Effector memory CD8-positive, alpha-beta T cell (primary cell): Measurements from ENCODE around the gene GOLT1A.

Experiments used
- ATAC-seq: fragments of 150-1000 bp; cut with Tn5 transposase; replicated peaks from 2 replicates; pipeline ENCODE4 v1.10.0; 2021; ENCODE audit warnings: mild to moderate bottlenecking, moderate library complexity
- DNase-seq, 3 experiments: peaks; one replicate each; pipeline ENCODE4 v3.0.0; 2021
- H3K27ac Mint-ChIP-seq, 2 donors: one replicate each; pipeline ENCODE4 v1.8.0; 2022; ENCODE audit warnings: mild to moderate bottlenecking in 2 of 2, mixed read lengths in 2 of 2, moderate library complexity in 2 of 2
- H3K27me3 Mint-ChIP-seq, 2 donors: one replicate each; pipeline ENCODE4 v1.8.0; 2022; ENCODE audit warnings: mixed read lengths in 2 of 2
- H3K36me3 Mint-ChIP-seq: one replicate; pipeline ENCODE4 v1.8.0; 2022; ENCODE audit warnings: mild to moderate bottlenecking, moderate library complexity, mixed read lengths; ENCODE audit not compliant: insufficient read depth
- H3K4me1 Mint-ChIP-seq, 2 donors: one replicate each; pipeline ENCODE4 v1.8.0; 2022; ENCODE audit warnings: low read depth in 2 of 2, mixed read lengths in 2 of 2
- H3K4me3 Mint-ChIP-seq, 2 donors: one replicate each; pipeline ENCODE4 v1.8.0; 2022; ENCODE audit warnings: mild to moderate bottlenecking in 2 of 2, mixed read lengths in 2 of 2, moderate library complexity in 2 of 2
- H3K9me3 Mint-ChIP-seq, 2 donors: one replicate each; pipeline ENCODE4 v1.8.0; 2022; ENCODE audit warnings: mixed read lengths in 2 of 2

GOLT1A gene

DNA sequence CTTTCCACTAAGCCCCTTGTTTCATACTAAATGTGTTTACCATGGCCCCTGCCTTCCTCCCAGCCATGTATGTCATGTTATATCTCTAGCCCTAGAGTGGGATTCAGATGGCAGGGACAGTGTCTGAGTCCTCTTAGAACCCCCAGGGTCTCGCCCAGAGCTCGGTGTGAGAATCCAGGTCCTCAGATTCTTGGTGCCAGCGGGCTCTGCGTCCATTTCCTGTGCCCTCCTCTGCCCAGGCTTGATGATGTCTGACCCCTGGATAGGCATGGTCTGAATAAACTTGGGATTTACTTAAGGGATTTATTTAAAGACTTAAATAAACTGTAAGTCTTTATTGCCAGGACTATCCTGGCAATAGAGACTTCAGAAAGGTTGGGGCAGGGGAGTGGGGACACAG lies 11.3 kb downstream of the GOLT1A start:
- Mint-ChIP-seq H3K36me3 (no peaks in the 10 kb centered on the region), H3K4me1 (peaks cover 3 to 12% of the 10 kb centered on the region in 2 donors), H3K9me3 (no peaks in the 10 kb centered on the region), H3K27ac (no peak overlapping the region), H3K27me3 (peaks cover 56 to 73% of the 10 kb centered on the region in 2 donors), H3K4me3 (no peak overlapping the region)
- DNase-seq (no peak), ATAC-seq (no peak)

DNA sequence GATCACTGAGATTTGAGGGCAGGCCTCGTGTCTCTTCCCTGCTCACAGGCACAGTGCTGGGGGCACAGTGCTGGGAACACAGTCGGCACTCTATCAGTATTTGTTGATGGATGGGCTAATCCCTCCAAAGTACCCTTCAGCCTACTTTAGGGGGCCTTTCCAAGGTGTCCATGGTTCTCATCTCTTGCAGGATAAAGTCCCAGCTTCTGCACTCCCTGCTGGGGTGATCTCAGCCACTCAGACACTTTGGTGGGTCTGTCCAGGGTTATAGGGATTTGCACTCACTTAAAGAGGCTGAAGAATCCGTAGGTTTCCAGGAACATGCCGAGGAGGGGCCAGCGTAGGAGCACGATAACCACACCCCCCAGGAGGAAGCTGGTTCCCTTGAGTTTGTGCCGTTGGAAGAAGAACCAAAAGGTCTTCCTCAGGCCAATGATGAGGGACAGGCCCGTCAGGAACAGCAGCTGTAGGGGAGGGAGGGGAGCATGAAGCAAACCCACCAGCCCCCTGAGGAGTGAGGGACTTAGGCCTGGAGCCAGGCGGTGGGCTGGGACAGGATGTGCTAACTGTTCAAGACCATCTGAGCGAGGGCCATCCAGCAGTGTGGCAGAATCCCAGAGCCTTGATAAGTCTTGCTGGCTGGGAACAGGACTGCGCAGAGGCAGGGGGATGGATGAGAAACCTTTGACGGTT lies 12.3 kb downstream of the GOLT1A start:
- Mint-ChIP-seq H3K9me3 (no peaks in the 10 kb centered on the region), H3K27me3 (peaks cover 51 to 66% of the 10 kb centered on the region in 2 donors), H3K4me3 (no peak overlapping the region), H3K4me1 (peaks cover 0 to 10% of the 10 kb centered on the region in 2 donors), H3K36me3 (no peaks in the 10 kb centered on the region), H3K27ac (no peak overlapping the region)
- no peak for ATAC-seq
- no peak for DNase-seq

DNA sequence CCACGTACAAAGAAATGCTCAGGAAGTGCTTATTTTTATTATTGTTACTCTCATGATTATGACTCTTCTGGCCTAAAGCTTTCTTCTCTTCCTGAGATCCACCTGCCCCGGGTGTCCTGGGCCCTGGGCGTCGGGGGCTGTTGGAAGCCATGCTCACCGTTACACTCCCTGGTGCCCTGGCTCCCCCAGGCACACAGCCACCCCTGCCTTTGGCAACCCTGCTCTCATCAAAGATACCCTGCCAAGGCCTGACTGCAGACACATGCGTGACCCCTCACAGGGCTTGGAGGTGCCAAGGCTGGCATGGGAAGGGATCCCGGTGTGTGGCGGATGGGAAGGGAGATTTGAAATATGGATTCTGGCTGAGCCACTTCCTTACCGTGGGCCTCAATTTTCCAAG lies 14.2 kb downstream of the GOLT1A start:
- no peak for DNase-seq
- H3K4me1 Mint-ChIP-seq = peaks cover 0 to 17% of the 10 kb centered on the region in 2 donors
- H3K36me3 Mint-ChIP-seq = no peaks in the 10 kb centered on the region
- peaks cover 32 to 47% of the 10 kb centered on the region in 2 donors for H3K27me3 Mint-ChIP-seq
- no peak overlapping the region for H3K27ac Mint-ChIP-seq
- no peak for ATAC-seq
- no peaks in the 10 kb centered on the region for H3K9me3 Mint-ChIP-seq
- no peak overlapping the region for H3K4me3 Mint-ChIP-seq

DNA sequence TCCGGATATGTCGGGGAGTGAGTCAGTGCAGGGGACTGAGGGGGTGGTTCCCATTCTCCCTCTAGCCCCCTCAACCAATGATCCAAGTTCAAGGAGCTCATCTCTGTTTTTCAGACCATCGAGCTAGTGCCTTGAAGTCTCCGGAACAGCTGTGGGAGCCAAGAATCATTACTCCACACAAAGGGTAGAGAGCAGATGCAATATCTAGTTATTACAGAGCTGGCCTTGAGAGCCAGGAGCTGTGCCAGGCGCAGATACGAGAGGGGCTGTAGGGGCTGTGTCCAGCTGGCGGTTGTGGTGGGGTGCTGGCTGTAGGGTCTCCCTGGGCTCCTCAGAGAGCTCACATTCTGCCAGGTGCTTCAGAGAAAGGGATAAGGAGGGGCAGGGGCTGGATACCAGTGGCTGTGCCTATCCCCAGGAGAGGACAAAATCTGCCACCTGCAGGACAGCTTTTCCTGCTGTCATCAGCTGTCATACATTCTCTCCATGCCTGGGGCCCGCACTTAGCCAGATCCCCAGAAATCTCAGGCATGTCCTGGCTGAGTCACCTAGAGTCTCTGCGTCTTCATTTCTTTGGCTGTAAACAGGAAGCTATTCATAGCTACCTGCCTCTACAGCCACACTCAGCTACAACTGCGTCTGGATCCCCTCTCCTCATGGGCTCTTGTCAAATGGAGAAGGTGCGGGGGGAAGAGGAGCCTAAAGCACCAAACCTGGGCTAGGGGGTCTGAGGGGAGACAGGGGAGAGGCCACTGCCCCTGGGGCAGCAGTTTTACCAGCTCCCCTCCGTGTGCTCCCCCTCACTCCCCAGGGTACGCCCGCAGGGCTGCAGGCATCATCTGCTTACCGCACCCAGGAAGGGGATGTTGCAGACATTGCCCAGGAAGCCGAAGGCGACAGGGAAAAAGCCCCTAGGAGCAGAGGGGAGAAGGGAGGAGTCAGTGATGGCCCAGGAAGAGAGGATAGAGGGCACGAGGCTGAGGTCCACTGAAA lies 15.1 kb downstream of the GOLT1A start:
- DNase-seq (no peak), ATAC-seq (peak; percentile 63)
- Mint-ChIP-seq H3K36me3 (no peaks in the 10 kb centered on the region), H3K9me3 (no peaks in the 10 kb centered on the region), H3K27me3 (peaks cover 24 to 38% of the 10 kb centered on the region in 2 donors), H3K4me1 (peaks cover 0 to 20% of the 10 kb centered on the region in 2 donors), H3K27ac (peak overlapping the region in 1 of 2 donors; percentile 7), H3K4me3 (peak overlapping the region in 1 of 2 donors; percentile 17)

DNA sequence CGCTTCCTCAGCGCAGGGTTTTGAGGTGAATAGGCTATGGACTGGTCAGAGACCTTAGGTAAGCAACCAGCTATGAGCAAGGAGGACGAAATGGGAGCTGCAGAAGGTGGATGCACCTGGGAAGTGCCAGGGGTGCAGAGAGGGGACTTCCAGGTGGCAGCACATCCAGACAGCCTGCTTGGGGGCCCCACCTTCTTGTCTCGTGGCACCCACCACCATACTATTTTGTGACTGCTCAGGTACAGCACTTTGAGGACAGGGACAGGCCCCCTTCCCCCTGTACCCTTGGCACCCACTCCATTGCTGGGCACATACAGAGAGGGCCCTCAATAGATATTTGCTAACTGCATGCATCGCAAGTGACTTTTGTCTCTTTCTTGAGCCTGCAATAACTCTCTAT lies 16.7 kb downstream of the GOLT1A start:
- no peaks in the 10 kb centered on the region for H3K36me3 Mint-ChIP-seq
- ATAC-seq (peak; percentile 19), DNase-seq (no peak)
- H3K27me3 Mint-ChIP-seq = peaks cover 28 to 29% of the 10 kb centered on the region in 2 donors
- no peak overlapping the region for H3K27ac Mint-ChIP-seq
- H3K9me3 Mint-ChIP-seq = no peaks in the 10 kb centered on the region
- no peak overlapping the region for H3K4me3 Mint-ChIP-seq
- peaks cover 0 to 20% of the 10 kb centered on the region in 2 donors for H3K4me1 Mint-ChIP-seq

DNA sequence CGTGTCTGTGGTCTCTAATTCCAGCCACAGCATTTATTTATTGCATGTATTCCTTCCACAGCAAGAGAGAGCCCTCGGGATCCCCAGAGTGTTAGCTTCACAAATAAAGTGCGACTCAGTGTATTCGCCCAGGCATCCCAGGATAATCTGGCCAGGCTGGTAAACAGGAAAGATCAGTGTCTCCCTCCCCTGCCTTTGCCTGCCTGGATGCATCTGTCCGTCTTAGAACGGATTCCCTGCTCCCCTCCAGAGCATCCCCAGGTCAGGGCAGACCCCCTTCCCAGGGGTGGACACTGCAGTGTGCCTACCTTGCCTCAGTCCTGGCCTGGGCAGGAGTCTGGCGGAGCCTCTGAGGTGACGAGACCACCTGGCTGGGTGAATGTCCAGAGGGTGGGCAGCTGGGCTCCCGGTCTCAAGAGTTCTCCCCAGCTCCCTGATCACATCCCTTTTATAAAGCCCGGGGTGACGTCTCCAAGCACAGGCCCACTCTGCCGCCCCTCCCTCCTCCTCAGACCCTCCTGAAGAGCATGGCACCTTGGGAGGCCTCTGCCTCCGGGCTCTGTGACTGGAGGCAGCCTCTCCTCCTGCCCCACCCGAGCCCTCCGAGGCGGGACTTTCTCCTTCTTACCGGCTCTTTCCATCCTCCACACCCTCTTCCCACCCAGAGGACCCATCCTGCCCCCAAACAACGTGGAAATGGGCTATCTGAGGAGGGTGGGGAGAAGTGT lies 17.6 kb downstream of the GOLT1A start, which contains the start of gene KISS1:
Gene KISS1, minus strand, starts transcription at position 424 of the 728 bp plus-strand sequence. CDS start 3,615 bp downstream, outside the sequence.
- peaks cover 0 to 21% of the 10 kb centered on the region in 2 donors for H3K4me1 Mint-ChIP-seq
- ATAC-seq (no peak), DNase-seq (no peak)
- H3K4me3 Mint-ChIP-seq = peak within 1 kb of the TSS in 1 of 2 donors; percentile 28
- H3K27me3 Mint-ChIP-seq = peaks cover 21 to 24% of the 10 kb centered on the region in 2 donors
- H3K9me3 Mint-ChIP-seq = no peaks in the 10 kb centered on the region
- peak within 1 kb of the TSS in 1 of 2 donors; percentile 27 for H3K27ac Mint-ChIP-seq
- no peaks in the 10 kb centered on the region for H3K36me3 Mint-ChIP-seq

DNA sequence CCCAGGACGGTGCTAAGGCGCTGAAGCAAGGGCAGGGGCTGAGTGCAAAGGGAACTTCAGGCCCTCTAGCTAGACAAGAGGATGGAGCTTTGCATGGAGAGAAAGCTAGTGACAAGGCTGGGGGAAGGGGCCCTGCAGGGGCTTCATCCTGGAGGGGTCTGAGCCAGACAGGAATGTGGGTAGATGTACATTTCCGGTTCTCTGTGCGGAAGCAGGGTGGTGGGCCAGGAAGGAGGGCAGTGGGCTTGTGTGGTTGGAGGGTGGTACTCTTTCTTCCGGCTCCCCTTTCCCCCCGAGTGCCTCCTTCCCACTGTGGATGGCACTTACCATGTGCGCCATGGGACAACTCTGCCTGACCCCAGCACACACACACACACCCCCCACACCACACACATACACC lies 19.0 kb downstream of the GOLT1A start:
- DNase-seq (no peak), ATAC-seq (no peak)
- Mint-ChIP-seq H3K36me3 (no peaks in the 10 kb centered on the region), H3K27me3 (peaks cover 18 to 21% of the 10 kb centered on the region in 2 donors), H3K4me1 (peaks cover 0 to 24% of the 10 kb centered on the region in 2 donors), H3K9me3 (no peaks in the 10 kb centered on the region), H3K4me3 (no peak overlapping the region), H3K27ac (no peak overlapping the region)

DNA sequence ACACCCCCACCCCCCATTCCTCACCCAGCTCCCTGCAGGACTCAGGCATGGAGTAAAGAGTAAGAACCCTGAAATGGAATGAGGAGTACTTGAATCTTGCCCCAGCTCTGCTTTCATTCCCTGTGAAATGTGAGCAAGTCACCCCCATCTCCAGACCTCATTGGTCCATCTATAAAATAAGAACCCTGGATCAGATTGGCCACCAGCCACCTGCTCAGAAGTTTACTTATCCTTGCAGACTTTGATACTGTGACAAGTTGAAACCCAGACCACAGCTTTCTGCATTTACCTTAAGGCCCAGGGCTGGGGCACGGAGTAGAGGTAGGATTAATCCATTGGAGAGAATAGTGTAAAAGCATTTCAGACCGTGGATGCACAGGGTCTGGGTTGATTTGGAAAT lies 19.7 kb downstream of the GOLT1A start:
- no peak overlapping the region for H3K4me3 Mint-ChIP-seq
- no peak for ATAC-seq

DNA sequence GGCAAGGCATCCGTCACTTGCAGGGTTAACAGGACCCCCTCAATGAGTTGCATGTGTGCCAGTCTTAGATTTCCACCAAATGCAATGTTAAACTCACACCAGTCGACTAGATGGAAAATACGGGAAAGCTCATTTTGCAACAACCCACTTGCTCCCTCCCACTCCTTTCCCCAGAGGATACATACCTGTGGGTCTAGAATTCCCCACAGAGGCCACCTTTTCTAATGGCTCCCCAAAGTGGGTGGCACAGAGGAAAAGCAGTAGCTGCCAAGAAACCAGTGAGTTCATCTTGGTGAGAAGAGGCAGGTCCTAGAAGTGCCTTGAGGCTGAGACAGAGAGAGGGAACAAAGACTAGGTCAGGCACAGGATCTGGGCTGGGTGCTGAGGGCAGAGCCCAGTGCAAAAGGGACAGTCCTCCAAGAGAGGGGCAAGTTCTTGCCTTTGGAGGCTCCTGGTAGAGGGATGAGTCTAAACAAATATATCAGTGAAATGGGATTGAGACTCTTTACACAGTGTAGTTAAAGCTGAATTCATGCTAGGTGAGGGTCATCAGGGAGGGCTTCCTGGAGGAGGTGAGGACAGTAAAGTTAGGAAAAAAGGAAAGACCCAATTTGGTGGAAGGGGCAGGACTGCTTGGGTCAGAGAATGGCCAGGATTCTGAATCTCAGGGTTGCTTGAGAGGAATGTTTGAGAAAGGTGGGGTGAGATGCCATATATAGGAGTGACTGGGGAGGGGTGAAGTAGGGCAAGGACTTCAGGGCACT lies 21.0 kb downstream of the GOLT1A start:
- Mint-ChIP-seq H3K27me3 (peaks cover 30 to 41% of the 10 kb centered on the region in 2 donors), H3K4me3 (no peak overlapping the region), H3K4me1 (peaks cover 0 to 27% of the 10 kb centered on the region in 2 donors), H3K9me3 (no peaks in the 10 kb centered on the region), H3K36me3 (peaks cover 6% of the 10 kb centered on the region), H3K27ac (no peak overlapping the region)
- ATAC-seq = no peak
- no peak for DNase-seq

More for the DNA sequence above, 19.7 kb downstream of the GOLT1A start:
- no peaks in the 10 kb centered on the region for H3K9me3 Mint-ChIP-seq
- H3K4me1 Mint-ChIP-seq = peaks cover 0 to 29% of the 10 kb centered on the region in 2 donors
- H3K36me3 Mint-ChIP-seq = peaks cover 5% of the 10 kb centered on the region
- H3K27me3 Mint-ChIP-seq = peaks cover 25 to 28% of the 10 kb centered on the region in 2 donors
- H3K27ac Mint-ChIP-seq = no peak overlapping the region
- no peak for DNase-seq

DNA sequence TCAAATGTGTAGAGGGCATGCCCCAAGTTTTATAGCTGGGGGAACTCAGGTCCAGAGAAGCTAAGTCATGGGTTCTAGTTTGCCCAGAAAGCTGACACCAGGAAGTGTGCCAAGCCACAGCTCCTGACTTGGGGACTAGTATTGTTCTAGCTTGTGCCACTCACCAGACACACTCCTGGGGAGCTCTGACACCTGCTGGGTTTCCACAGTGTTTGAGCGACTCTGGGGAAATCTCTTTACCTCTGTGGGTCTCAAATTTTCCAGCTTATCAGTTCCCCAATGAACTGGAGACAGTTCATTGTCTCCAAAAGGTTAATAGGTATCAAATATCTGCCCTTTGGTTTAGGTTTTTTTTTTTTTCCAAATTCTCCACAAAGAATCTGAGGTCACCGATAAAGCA lies 21.7 kb downstream of the GOLT1A start:
- no peaks in the 10 kb centered on the region for H3K9me3 Mint-ChIP-seq
- H3K27me3 Mint-ChIP-seq = peaks cover 37 to 48% of the 10 kb centered on the region in 2 donors
- H3K27ac Mint-ChIP-seq = no peak overlapping the region
- ATAC-seq = no peak
- no peak for DNase-seq
- peaks cover 0 to 33% of the 10 kb centered on the region in 2 donors for H3K4me1 Mint-ChIP-seq
- no peak overlapping the region for H3K4me3 Mint-ChIP-seq
- H3K36me3 Mint-ChIP-seq = peaks cover 6% of the 10 kb centered on the region

DNA sequence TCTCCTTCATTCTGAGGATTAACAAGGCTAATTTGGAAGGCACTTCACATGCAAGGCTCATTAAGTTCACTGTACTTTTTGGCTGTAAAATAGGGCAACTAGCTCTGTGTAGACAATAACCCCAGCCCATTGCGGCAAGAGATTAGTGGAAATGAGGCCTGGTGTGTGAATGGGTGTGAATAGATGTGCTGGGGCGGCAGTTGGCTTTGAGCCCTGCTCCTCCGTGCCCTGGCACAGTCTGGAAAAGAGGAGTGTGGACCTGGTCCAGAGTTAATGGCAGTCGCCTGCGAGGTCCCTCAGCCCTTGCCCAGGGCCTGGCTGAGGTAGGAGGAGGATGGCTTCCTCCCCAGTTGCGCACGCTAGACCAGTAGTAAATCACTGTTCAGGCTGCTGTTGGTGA lies 22.3 kb downstream of the GOLT1A start:
- Mint-ChIP-seq H3K4me3 (no peak overlapping the region), H3K4me1 (peaks cover 0 to 31% of the 10 kb centered on the region in 2 donors), H3K36me3 (peaks cover 6% of the 10 kb centered on the region), H3K27me3 (peaks cover 43 to 54% of the 10 kb centered on the region in 2 donors), H3K9me3 (no peaks in the 10 kb centered on the region), H3K27ac (no peak overlapping the region)
- no peak for DNase-seq
- no peak for ATAC-seq
